ENCODE results near the gene DTX3L. TPM values are rescaled to one million over a fixed set of nuclear protein-coding genes. Genes with fewer than 3 reads are reported as not detected.

Gene DTX3L
- polyA plus RNA-seq, 3 donors, result 8.6 to 29.0 (median 17.7) TPM

- Mint-ChIP-seq H3K9me3 (peaks cover 16 to 29% (median 24%) of the 10 kb centered on the region in 7 donors), H3K4me3 (no peak overlapping the region), H3K36me3 (peaks cover 3 to 6% of the 10 kb centered on the region in 2 donors), H3K27me3 (ENCODE audit: low read depth in 3 of 3) (peaks cover 0 to 2% (median 0%) of the 10 kb centered on the region in 3 donors), H3K4me1 (peaks cover 26% of the 10 kb centered on the region), H3K27ac (no peak overlapping the region)
- Histone ChIP-seq H3K4me3 (replicated peaks in 1 of 3; ENCODE audit: low read depth in 2 of 3, low read length in 3 of 3) (no peak overlapping the region), H2AFZ (ENCODE audit: insufficient read depth, low read depth, low read length, poor library complexity, severe bottlenecking) (no peak overlapping the region), H3K79me2 (ENCODE audit: insufficient read depth, low read length) (no peaks in the 10 kb centered on the region), H3K27ac (ENCODE audit: low read depth in 1 of 2, low read length in 2 of 2) (no peak overlapping the region), H3K9ac (ENCODE audit: insufficient read depth, low read length, poor library complexity, severe bottlenecking) (no peak overlapping the region), H3K4me2 (replicated peaks; ENCODE audit: extremely low read depth, low read length, poor library complexity, severe bottlenecking) (no peak overlapping the region), H3K27me3 (ENCODE audit: control insufficient read depth in 2 of 2, insufficient read depth in 2 of 2, low read length in 2 of 2) (no peaks in the 10 kb centered on the region), H4K20me1 (ENCODE audit: insufficient read depth, low read length) (no peaks in the 10 kb centered on the region), H3K9me3 (replicated peaks in 1 of 2; ENCODE audit: control insufficient read depth in 1 of 2, insufficient read depth in 1 of 2, low read length in 2 of 2) (peaks cover 10 to 18% of the 10 kb centered on the region in 2 donors), H3K4me1 (ENCODE audit: control insufficient read depth in 1 of 2, insufficient read depth in 2 of 2, low read length in 2 of 2) (peaks cover 3 to 9% of the 10 kb centered on the region in 2 donors), H3K36me3 (replicated peaks in 1 of 2; ENCODE audit: control insufficient read depth in 1 of 2, insufficient read depth in 2 of 2, low read length in 2 of 2) (no peaks in the 10 kb centered on the region)
- intact Hi-C loops (cut with micrococcal nuclease), result no loop called here
- TF ChIP-seq CTCF (IDR thresholded peaks at IDR 0.05), result no peak
- DNase-seq, result no peak
- 100% methylated on average over 1 of the region's 1 CpG for WGBS (ENCODE audit: insufficient coverage)
Measured at GRCh38 chr3:122586098-122586497, 22.0 kb downstream of the DTX3L start.

- Mint-ChIP-seq H3K9me3 (peaks cover 8 to 22% (median 18%) of the 10 kb centered on the region in 7 donors), H3K27me3 (ENCODE audit: low read depth in 3 of 3) (peaks cover 0 to 2% (median 0%) of the 10 kb centered on the region in 3 donors), H3K4me1 (peaks cover 26% of the 10 kb centered on the region), H3K4me3 (no peak overlapping the region), H3K27ac (no peak overlapping the region), H3K36me3 (peaks cover 2 to 3% of the 10 kb centered on the region in 2 donors)
- H3K9ac ChIP-seq (ENCODE audit: insufficient read depth, low read length, poor library complexity, severe bottlenecking), result no peak overlapping the region
- intact Hi-C loops (cut with micrococcal nuclease), result no loop called here
- no peak for DNase-seq
- no peaks in the 10 kb centered on the region for H3K36me3 ChIP-seq (replicated peaks in 1 of 2; ENCODE audit: control insufficient read depth in 1 of 2, insufficient read depth in 2 of 2, low read length in 2 of 2)
- H3K79me2 ChIP-seq (ENCODE audit: insufficient read depth, low read length), result no peaks in the 10 kb centered on the region
- no peak overlapping the region for H3K4me3 ChIP-seq (replicated peaks in 1 of 3; ENCODE audit: low read depth in 2 of 3, low read length in 3 of 3)
- no peaks in the 10 kb centered on the region for H4K20me1 ChIP-seq (ENCODE audit: insufficient read depth, low read length)
- peaks cover 9 to 10% of the 10 kb centered on the region in 2 donors for H3K9me3 ChIP-seq (replicated peaks in 1 of 2; ENCODE audit: control insufficient read depth in 1 of 2, insufficient read depth in 1 of 2, low read length in 2 of 2)
- H2AFZ ChIP-seq (ENCODE audit: insufficient read depth, low read depth, low read length, poor library complexity, severe bottlenecking), result no peak overlapping the region
- H3K4me2 ChIP-seq (replicated peaks; ENCODE audit: extremely low read depth, low read length, poor library complexity, severe bottlenecking), result no peak overlapping the region
- no peak for TF ChIP-seq CTCF (IDR thresholded peaks at IDR 0.05)
- no peak overlapping the region for H3K27ac ChIP-seq (ENCODE audit: low read depth in 1 of 2, low read length in 2 of 2)
- H3K27me3 ChIP-seq (ENCODE audit: control insufficient read depth in 2 of 2, insufficient read depth in 2 of 2, low read length in 2 of 2), result no peaks in the 10 kb centered on the region
- peaks cover 3 to 9% of the 10 kb centered on the region in 2 donors for H3K4me1 ChIP-seq (ENCODE audit: control insufficient read depth in 1 of 2, insufficient read depth in 2 of 2, low read length in 2 of 2)
Measured at GRCh38 chr3:122586773-122587485, 22.8 kb downstream of the DTX3L start.
